Lung (tissue), 12 donors: ENCODE results near the gene OR6N2. TPM values are rescaled to one million over a fixed set of nuclear protein-coding genes. Genes with fewer than 3 reads are reported as not detected.

ENCODE experiments used
- ATAC-seq: fragments of 200-7000 bp; cut with Tn5 transposase; one replicate; pipeline ENCODE4 v1.9.1; 2020; ENCODE audit warnings: moderate number of reproducible peaks; ENCODE audit not compliant: insufficient read depth, low FRiP score
- DNase-seq, 3 donors: peaks; one replicate each; pipeline ENCODE4 v3.0.0-alpha.2; 2013 to 2017
- H3K27ac ChIP-seq, 2 donors: one replicate each; pipeline ENCODE4 v1.5.1; 2013; ENCODE audit warnings: mild to moderate bottlenecking in 2 of 2, moderate library complexity in 2 of 2, control low read depth in 1 of 2, inconsistent platforms in 1 of 2, low read depth in 1 of 2, low read length in 1 of 2
- H3K27me3 ChIP-seq, 3 donors: one replicate each; pipeline ENCODE4 v1.5.1; 2013; ENCODE audit warnings: low read length in 2 of 3; ENCODE audit not compliant: control insufficient read depth in 3 of 3, insufficient read depth in 3 of 3
- H3K36me3 ChIP-seq, 4 donors: one replicate each; pipeline ENCODE4 v1.5.1; 2013; ENCODE audit warnings: low read length in 4 of 4, mild to moderate bottlenecking in 1 of 4, moderate library complexity in 1 of 4; ENCODE audit not compliant: control insufficient read depth in 4 of 4, insufficient read depth in 4 of 4
- H3K4me1 ChIP-seq, 5 donors: one replicate each; pipeline ENCODE4 v1.5.1; 2013; ENCODE audit warnings: low read length in 5 of 5, mild to moderate bottlenecking in 2 of 5, moderate library complexity in 1 of 5; ENCODE audit not compliant: control insufficient read depth in 5 of 5, insufficient read depth in 5 of 5
- H3K4me3 ChIP-seq: one replicate; pipeline ENCODE4 v1.5.1; 2013; ENCODE audit warnings: mild to moderate bottlenecking, control low read depth, moderate library complexity
- H3K9ac ChIP-seq, 2 donors: one replicate each; pipeline ENCODE4 v1.5.1; 2013; ENCODE audit warnings: low read length in 2 of 2, control low read depth in 1 of 2; ENCODE audit not compliant: insufficient read depth in 1 of 2
- H3K9me3 ChIP-seq, 4 donors: one replicate each; pipeline ENCODE4 v1.5.1; 2013; ENCODE audit warnings: low read length in 3 of 4, mild to moderate bottlenecking in 1 of 4, moderate library complexity in 1 of 4; ENCODE audit not compliant: control insufficient read depth in 4 of 4, insufficient read depth in 3 of 4
- CTCF ChIP-seq: IDR thresholded peaks from 2 replicates; pipeline ENCODE4 v1.5.1; 2012; ENCODE audit warnings: mild to moderate bottlenecking; ENCODE audit errors: control extremely low read depth, extremely low read depth
- WGBS, 2 donors: extraction: QIAGEN DNeasy Blood & Tissue Kit; methylation state at CpG; one replicate each; pipeline ENCODE4 v1.1.7; 2013; 5-methylcytosine and 5-hydroxymethylcytosine counted together
- polyA plus RNA-seq, 2 donors: library from polyadenylated mRNA; stranded (reverse); fragments of 200-250 nt; gene quantifications; one replicate each; pipeline ENCODE4 v1.2.1, GENCODE V29; 2013
- total RNA-seq, 2 donors: library from RNA; depleted of rRNA in 1 of 2; stranded (reverse); fragments of >200 nt in 1 of 2; gene quantifications; one replicate each; pipeline ENCODE4 v1.2.1, GENCODE V29; 2014 to 2021
- donor health status: control.
- donor health status: control.
- donor health status: Bipolar disorder and iron deficiency.
- donor health status: healthy.
- donor health status: DM: yes; HTN: yes; CAD: no.

The OR6N2 gene
- total and polyA plus RNA-seq, 4 donors = not detected

- Histone ChIP-seq H3K27me3 (no peaks in the 10 kb centered on the region), H3K9ac (no peak overlapping the region), H3K36me3 (no peaks in the 10 kb centered on the region), H3K4me1 (no peaks in the 10 kb centered on the region), H3K4me3 (no peak overlapping the region), H3K9me3 (no peaks in the 10 kb centered on the region), H3K27ac (no peak overlapping the region)
- no peak for DNase-seq
- ATAC-seq = no peak
- TF ChIP-seq CTCF = no peak
Measured at GRCh38 chr1:158735848-158736247, 45.2 kb downstream of the OR6N2 start.

GRCh38 chr1:158732524-158732923, 48.5 kb downstream of the OR6N2 start:
- ATAC-seq = no peak
- no peaks in the 10 kb centered on the region for H3K4me1 ChIP-seq
- no peak overlapping the region for H3K27ac ChIP-seq
- TF ChIP-seq CTCF = no peak
- H3K9ac ChIP-seq = no peak overlapping the region
- no peaks in the 10 kb centered on the region for H3K27me3 ChIP-seq
- 56 to 84% methylated on average over 2 of the region's 2 CpGs for WGBS, 2 donors
- no peak overlapping the region for H3K4me3 ChIP-seq
- no peak for DNase-seq
- H3K36me3 ChIP-seq = no peaks in the 10 kb centered on the region
- no peaks in the 10 kb centered on the region for H3K9me3 ChIP-seq

- TF ChIP-seq CTCF = no peak
- no peak overlapping the region for H3K27ac ChIP-seq
- no peaks in the 10 kb centered on the region for H3K27me3 ChIP-seq
- H3K9me3 ChIP-seq = no peaks in the 10 kb centered on the region
- no peaks in the 10 kb centered on the region for H3K36me3 ChIP-seq
- H3K4me3 ChIP-seq = no peak overlapping the region
- no peaks in the 10 kb centered on the region for H3K4me1 ChIP-seq
- ATAC-seq = no peak
- no peak for DNase-seq
- 83 to 93% methylated on average over 4 of the region's 4 CpGs for WGBS, 2 donors
- H3K9ac ChIP-seq = no peak overlapping the region
Measured at GRCh38 chr1:158731707-158732106, 49.3 kb downstream of the OR6N2 start.

GRCh38 chr1:158730453-158730852, 50.6 kb downstream of the OR6N2 start:
- DNase-seq (no peak), ATAC-seq (no peak)
- WGBS, 2 donors = 62 to 89% methylated on average over 4 of the region's 4 CpGs
- Histone ChIP-seq H3K4me3 (no peak overlapping the region), H3K27ac (no peak overlapping the region), H3K9me3 (no peaks in the 10 kb centered on the region), H3K9ac (no peak overlapping the region), H3K36me3 (no peaks in the 10 kb centered on the region), H3K4me1 (no peaks in the 10 kb centered on the region), H3K27me3 (no peaks in the 10 kb centered on the region)
- TF ChIP-seq CTCF = no peak
